Neural cell (in vitro differentiated cells): ENCODE results near the gene CD164.

ENCODE experiments used
- EP300 ChIP-seq: fragments of 450-650 bp; conservative IDR thresholded peaks from 2 replicates; pipeline ENCODE4 v1.6.1; 2014; ENCODE audit warnings: antibody characterized with exemption, mild to moderate bottlenecking, moderate library complexity; ENCODE audit not compliant: poor library complexity, severe bottlenecking
- EZH2 ChIP-seq: fragments of 200-600, 300-800 bp; shearing (Covaris generic), sonication (generic); IDR thresholded peaks from 2 replicates; pipeline ENCODE4 v1.6.1; 2014; ENCODE audit warnings: antibody characterized with exemption, low read length, borderline replicate concordance, mild to moderate bottlenecking; ENCODE audit not compliant: insufficient read depth, poor library complexity, severe bottlenecking
- MXI1 ChIP-seq: fragments of 450-650 bp; conservative IDR thresholded peaks from 2 replicates; pipeline ENCODE4 v1.6.1; 2014; ENCODE audit warnings: antibody characterized with exemption, mild to moderate bottlenecking; ENCODE audit not compliant: poor library complexity, severe bottlenecking
- POLR2AphosphoS5 ChIP-seq: IDR thresholded peaks from 2 replicates; pipeline ENCODE4 v1.6.1; 2012
- RAD21 ChIP-seq: fragments of 450-650 bp; conservative IDR thresholded peaks from 2 replicates; pipeline ENCODE4 v1.6.1; 2014; ENCODE audit warnings: antibody characterized with exemption, mild to moderate bottlenecking, moderate library complexity
- SMC3 ChIP-seq: fragments of 450-650 bp; conservative IDR thresholded peaks from 2 replicates; pipeline ENCODE4 v1.6.1; 2014; ENCODE audit warnings: antibody characterized with exemption, mild to moderate bottlenecking, moderate library complexity; ENCODE audit not compliant: poor library complexity
- TF ChIP-seq, protein P1 (sequence below): fragments of 450-650 bp; IDR thresholded peaks from 2 replicates; pipeline ENCODE4 v1.5.1; 2014; ENCODE audit warnings: antibody characterized with exemption, mild to moderate bottlenecking, moderate library complexity; ENCODE audit not compliant: poor library complexity, severe bottlenecking
- TF ChIP-seq, protein P2 (sequence below): IDR thresholded peaks from 2 replicates; pipeline ENCODE4 v1.6.1; 2012; ENCODE audit warnings: borderline replicate concordance

DNA sequence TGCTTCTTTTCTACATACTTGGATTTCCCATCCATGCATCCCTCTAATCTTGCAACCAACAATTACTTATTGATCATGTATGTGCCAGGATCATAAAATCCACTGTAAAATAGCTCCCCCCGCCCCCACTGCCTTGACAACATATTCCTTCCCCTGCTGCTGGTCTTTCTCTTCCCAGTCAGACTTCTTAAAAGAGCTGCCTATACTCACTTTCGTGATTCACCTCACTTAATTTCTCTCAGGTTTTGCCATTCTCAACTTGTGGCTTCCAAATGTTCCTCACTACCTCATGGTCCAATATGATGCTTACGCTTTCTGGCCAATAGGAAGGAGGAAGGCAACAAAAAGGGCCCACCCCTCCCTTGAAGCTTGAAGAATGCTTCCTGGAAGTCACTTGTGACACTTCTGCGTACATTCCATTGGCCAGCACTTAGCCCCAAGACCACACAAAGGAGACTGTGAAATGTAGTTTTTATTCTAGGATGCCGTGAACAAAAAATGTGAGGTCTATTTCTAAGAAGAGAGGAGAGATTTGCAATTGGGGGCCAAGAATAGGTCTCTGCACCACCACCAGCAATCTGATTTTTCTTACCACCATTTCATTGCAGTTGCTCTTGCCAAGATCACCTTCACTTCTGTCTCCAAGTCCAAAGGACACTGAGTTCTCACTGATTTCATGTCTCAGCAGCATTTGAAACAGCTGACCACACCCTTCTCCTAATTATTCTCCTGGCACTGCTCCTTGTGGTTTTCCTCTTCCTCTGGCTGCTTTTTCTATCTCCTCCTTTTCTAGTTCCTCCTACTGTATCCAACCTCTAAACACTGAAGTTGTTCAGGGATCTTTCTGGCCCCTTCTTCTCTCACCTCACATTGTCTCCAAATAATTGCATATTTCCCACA lies 30.8 kb downstream of the CD164 start:
- TF ChIP-seq, protein P1, sequence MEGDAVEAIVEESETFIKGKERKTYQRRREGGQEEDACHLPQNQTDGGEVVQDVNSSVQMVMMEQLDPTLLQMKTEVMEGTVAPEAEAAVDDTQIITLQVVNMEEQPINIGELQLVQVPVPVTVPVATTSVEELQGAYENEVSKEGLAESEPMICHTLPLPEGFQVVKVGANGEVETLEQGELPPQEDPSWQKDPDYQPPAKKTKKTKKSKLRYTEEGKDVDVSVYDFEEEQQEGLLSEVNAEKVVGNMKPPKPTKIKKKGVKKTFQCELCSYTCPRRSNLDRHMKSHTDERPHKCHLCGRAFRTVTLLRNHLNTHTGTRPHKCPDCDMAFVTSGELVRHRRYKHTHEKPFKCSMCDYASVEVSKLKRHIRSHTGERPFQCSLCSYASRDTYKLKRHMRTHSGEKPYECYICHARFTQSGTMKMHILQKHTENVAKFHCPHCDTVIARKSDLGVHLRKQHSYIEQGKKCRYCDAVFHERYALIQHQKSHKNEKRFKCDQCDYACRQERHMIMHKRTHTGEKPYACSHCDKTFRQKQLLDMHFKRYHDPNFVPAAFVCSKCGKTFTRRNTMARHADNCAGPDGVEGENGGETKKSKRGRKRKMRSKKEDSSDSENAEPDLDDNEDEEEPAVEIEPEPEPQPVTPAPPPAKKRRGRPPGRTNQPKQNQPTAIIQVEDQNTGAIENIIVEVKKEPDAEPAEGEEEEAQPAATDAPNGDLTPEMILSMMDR, result no peak
- TF ChIP-seq, protein P2, sequence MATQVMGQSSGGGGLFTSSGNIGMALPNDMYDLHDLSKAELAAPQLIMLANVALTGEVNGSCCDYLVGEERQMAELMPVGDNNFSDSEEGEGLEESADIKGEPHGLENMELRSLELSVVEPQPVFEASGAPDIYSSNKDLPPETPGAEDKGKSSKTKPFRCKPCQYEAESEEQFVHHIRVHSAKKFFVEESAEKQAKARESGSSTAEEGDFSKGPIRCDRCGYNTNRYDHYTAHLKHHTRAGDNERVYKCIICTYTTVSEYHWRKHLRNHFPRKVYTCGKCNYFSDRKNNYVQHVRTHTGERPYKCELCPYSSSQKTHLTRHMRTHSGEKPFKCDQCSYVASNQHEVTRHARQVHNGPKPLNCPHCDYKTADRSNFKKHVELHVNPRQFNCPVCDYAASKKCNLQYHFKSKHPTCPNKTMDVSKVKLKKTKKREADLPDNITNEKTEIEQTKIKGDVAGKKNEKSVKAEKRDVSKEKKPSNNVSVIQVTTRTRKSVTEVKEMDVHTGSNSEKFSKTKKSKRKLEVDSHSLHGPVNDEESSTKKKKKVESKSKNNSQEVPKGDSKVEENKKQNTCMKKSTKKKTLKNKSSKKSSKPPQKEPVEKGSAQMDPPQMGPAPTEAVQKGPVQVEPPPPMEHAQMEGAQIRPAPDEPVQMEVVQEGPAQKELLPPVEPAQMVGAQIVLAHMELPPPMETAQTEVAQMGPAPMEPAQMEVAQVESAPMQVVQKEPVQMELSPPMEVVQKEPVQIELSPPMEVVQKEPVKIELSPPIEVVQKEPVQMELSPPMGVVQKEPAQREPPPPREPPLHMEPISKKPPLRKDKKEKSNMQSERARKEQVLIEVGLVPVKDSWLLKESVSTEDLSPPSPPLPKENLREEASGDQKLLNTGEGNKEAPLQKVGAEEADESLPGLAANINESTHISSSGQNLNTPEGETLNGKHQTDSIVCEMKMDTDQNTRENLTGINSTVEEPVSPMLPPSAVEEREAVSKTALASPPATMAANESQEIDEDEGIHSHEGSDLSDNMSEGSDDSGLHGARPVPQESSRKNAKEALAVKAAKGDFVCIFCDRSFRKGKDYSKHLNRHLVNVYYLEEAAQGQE, result no peak
- TF ChIP-seq POLR2AphosphoS5, result no peak
- no peak for TF ChIP-seq EP300
- TF ChIP-seq RAD21, result no peak
- no peak for TF ChIP-seq EZH2
- no peak for TF ChIP-seq MXI1
- TF ChIP-seq SMC3, result no peak
